Measurements from ENCODE around the gene DOK4. TPM values are rescaled to one million over a fixed set of nuclear protein-coding genes. Genes with fewer than 3 reads are reported as not detected.
"Not testable (repeated sequence)": the region's sequence is repeated elsewhere in the genome, so short reads cannot be mapped to it uniquely, and the experiment has no call there.

The DOK4 gene
- total RNA-seq, 1 donor from 2014 or later = 3.6 TPM

GRCh38 chr16:57504001-57504400 is 17.7 kb upstream of the DOK4 start:
- intact Hi-C loops (cut with micrococcal nuclease) = no loop called here

DNA sequence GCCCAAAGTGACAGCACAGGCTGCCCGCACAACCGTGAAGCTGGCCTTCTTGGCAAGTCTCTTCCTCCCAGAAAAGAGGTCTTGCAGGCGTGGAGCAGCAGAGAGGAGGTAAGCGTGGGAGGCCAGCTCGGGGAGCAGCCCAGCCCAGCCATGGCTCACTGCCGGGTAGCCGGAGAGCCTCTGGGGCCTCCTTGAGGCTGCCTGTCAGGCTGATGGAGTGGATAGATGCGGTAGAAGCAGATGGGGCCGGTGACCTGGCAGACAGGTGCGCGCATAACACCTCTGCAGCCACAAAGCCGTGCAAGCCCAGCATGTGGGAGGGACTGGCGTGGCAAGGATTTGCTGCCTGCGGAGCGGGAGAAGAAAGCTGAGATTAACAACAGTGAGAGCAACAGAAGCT is 17.1 kb upstream of the DOK4 start:
- intact Hi-C loops (cut with micrococcal nuclease) = no loop called here

- intact Hi-C loops (cut with micrococcal nuclease) = no loop called here
These were observed 15.9 kb upstream of the DOK4 start for GRCh38 chr16:57502048-57502775.

- intact Hi-C loops (cut with micrococcal nuclease) = no loop called here
These were observed 15.2 kb upstream of the DOK4 start for GRCh38 chr16:57501492-57501891.

DNA sequence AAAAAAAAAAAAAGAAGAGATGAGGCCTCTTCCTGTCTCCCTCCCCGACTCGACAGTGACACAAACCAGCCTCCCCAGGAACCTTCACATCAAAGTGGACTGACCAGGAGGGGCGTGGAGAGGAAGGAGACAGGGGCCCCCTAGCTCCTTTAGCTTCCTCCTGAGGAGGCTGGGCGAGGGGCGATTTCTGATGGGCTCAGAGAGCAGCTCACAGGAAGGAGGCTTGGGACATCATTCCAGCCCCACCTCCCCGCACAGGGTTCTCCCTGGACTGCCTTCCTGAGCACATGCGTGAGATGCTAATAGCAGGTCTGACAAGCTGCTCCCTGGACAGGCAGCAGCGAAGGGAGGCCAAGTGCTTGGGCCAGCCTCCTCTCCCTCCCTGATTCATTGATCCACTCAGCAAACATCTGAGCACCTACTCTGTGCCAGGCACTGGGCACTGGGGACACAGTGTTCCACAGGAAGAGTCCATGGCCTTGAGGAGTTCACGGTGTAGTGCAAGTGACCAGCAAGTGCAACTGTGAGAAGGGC is 14.4 kb upstream of the DOK4 start:
- intact Hi-C loops (cut with micrococcal nuclease) = no loop called here

DNA sequence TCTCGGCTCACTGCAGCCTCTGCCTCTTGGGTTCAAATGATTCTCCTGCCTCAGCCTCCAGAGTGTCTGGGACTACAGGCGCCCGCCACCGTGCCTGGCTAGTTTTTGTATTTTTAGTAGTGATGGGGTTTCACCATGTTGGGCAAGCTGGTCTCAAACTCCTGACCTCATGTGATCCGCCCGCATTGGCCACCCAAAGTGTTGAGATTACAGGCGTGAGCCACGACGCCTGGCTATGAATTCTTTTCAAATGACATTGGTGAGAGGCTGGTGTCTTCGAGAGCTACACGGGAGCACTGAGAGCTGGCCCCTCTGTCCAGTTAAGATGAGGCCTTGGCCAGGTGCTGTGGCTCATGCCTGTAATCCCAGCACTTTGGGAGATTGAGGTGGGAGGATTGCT is 13.6 kb upstream of the DOK4 start:
- intact Hi-C loops (cut with micrococcal nuclease) = not testable (repeated sequence)

DNA sequence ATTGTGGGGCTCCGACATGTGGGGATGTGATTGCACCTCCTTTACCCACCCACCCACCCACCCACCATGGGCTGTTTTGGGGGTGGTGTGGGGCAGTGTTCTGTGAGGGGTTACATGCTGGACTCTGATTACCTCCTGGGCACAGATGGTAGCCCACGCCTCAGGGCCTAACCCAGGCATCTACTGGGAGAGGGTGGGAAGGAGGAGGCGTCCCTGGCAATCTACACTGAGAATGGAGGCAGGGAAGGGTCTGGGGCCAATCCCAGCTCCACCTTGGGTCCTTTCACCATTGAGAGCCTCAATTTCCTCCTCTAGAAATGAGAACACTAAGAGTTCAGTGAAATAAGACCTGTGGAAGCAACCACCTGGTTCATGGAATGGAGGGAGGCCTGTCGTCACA is 11.7 kb upstream of the DOK4 start:
- intact Hi-C loops (cut with micrococcal nuclease) = no loop called here

- intact Hi-C loops (cut with micrococcal nuclease) = no loop called here
These were observed 10.8 kb upstream of the DOK4 start for GRCh38 chr16:57497121-57497520.

- intact Hi-C loops (cut with micrococcal nuclease) = no loop called here
These were observed 7.5 kb upstream of the DOK4 start for GRCh38 chr16:57493767-57494166.

GRCh38 chr16:57489229-57489628 is 2.9 kb upstream of the DOK4 start:
- intact Hi-C loops (cut with micrococcal nuclease) = no loop called here

GRCh38 chr16:57486858-57487834 is 853 bp upstream of the DOK4 start:
- intact Hi-C loops (cut with micrococcal nuclease) = loop anchor here (1.0 kb wide), 5 partner anchors 11 to 187 kb away; partner anchors contain the start of gene POLR2C

DNA sequence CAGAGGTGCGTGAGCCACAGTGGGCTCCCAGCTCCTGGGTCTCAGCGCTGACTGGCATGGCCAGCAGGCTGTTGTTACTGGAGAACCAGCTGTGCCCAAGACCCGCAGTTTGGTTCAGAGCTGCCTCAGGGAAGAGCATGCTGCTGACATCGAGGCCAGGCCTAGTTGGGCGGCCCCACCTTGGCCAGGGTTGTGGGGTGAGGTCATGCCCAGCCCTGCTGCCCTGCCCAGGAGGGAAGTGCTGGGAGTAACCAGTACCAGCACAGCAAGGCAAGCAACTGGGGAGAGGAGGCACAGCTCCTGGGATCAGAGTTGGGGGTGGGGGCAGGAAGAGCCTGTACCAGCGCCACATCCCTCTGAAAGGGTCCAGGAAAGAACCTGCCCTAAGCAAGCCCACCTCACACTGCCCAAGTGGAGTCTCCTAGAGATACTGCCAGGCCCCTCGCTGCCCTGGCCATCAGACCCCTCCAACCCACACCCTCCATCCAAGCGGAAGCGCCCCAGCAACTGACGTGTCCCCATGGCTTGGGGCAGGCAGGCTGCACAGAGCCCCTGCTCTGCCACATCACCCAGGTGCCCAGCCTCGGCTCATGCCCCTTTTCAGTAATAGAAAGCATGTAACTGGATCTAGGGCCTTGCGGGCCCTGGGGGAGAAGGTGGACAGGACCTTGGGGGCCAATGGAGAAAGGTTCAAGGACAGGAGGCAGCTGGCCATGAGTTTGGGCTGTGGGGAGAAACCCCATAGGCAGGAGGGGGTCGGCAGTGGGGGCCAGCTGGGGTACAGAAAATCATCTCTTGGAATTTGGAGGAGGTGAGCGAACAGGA is 990 bp downstream of the DOK4 start:
- intact Hi-C loops (cut with micrococcal nuclease) = no loop called here

- intact Hi-C loops (cut with micrococcal nuclease) = no loop called here
These were observed 1.7 kb downstream of the DOK4 start for GRCh38 chr16:57484515-57485005.

DNA sequence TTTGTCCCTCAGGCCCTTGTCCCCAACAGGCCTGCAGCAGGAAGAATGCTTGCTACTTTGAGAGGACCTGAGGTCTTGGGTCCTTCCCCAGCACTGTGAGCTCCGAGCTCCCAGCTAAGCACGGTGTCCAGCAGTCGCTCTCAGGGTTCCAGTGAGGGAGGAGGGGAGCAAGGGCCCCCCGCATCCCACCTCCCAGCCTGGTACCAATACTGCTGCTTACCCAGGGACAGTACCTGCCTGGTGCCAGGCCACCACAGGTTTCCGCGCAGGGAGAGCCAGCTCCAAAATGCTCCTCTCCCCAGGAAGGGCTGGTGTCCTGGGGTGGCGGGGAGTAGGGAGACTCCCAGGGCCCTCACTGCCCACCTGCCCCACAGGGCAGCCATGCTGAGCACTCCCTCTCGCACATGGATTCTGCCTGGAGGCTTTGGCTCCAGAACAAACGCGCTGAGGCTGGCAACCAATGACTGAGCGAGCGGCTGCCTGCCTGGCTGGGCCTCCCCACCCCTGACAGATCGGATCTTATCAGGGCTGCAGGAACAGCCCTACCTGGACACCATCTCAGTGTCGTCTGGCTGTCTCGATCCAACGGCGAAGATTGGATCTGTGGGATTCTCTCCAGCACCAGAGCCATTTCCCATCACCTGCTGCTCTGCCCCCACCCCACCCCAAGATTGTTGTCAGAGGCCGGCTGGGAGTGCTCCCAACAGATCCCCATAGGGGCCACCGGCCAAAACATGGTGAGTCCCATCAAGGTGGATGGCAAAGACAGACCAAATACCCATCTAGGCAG is 2.4 kb downstream of the DOK4 start:
- intact Hi-C loops (cut with micrococcal nuclease) = no loop called here

- intact Hi-C loops (cut with micrococcal nuclease) = no loop called here
These were observed 3.3 kb downstream of the DOK4 start for GRCh38 chr16:57482845-57483545.

DNA sequence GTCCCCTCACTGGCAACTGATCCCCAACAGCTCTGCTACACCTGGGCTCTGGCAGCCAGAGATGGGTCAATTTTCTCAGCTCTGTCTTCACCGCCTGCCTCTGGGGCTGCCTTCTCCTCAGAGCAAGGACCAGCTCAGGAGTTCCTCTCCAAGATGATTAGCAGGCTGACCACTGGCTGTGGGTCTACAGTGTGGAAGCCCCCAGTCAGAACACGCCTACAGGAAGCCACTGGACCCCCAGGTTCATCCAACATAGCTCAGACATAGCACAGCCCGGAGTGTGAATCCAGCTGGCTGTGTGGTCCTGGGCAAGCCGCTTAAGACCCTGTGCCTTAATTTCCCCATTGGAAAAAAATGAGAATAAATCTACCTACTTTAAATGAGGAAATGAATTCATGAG is 4.9 kb downstream of the DOK4 start:
- intact Hi-C loops (cut with micrococcal nuclease) = no loop called here

- intact Hi-C loops (cut with micrococcal nuclease) = no loop called here
These were observed 5.5 kb downstream of the DOK4 start for GRCh38 chr16:57480754-57481230.

DNA sequence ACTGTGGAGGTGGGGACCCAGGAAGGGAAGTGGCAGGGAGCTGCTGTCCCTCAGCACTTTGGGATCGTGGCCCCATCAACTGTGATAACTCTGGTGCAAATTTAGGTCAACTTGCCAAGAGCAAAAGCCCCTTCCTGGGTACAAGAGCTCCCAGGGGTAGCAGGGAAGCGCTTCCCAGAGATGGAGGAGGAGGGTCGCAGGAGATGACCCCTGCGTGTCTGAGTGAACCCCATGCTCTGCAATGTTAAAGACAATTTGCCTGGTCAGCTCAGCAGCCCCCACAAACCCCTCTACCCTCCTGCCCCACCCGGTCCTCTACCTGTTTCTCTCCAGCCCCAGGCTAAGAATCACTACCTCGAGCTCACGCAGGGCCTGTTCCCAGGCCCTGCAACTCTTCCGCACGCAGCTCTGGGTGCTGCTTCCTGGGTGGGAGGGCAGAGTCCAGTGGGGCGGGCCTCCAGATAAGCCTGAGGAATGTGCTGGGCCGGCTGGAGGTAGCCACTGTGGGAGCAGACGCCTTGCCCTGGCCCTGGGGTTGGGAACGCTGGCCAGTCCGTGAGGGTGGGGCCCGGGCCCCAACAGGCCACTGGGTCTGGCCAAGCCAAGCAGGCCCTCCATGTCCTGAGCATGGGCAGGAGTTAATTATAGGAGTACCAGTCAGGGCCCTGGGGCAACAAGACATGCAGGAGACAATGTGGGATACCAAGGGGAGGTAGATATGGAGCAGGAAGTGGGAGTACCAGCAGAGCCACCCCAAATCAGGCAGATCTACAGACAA is 6.1 kb downstream of the DOK4 start:
- intact Hi-C loops (cut with micrococcal nuclease) = no loop called here
